ENCODE data around the gene LSM2. TPM values are rescaled to one million over a fixed set of nuclear protein-coding genes. Genes with fewer than 3 reads are reported as not detected.

The LSM2 gene
- total RNA-seq, 3 donors from 2014 or later = 21.7 to 35.5 (median 33.8) TPM

DNA sequence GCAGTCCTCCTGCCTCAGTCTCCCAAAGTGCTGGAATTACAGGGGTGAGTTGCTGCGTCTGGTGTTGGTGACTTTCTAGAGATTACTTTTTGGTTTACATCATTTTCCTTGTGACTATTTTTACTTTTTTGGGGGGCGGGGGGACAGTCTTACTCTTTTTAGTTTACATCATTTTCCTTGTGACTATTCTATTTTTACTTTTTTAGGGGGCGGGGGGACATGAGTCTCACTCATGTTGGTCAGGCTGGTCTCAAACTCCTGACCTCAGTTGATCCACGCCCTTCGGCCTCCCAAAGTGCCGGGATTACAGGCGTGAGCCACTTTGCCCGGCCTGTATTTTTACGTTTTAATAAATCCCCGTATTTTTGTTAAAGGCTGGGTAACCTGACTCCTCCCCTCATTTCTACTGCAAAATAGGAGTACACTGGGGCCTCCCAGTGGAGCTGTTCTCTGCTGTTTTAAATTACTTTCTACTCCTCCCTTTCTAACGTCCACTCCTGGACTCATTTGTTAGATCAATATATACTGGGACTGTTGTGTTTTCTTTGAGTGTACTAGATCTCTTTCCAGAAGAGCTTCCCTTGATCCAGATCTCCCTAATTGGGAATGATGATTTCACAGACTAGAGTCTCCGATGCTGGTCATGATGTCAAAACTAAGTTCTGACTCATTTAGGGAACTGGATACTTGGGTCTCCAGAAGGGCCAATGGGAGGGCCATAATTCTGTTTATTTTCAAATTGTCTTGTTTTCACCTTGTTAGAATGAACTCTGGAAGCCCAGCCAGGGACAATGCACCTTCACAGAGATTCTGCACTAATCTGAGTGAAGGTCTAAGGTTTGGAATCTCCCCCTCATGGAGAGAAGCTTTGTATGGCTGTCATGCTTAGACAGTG, 30.0 kb upstream of the LSM2 start:
- Histone ChIP-seq H3K4me3 (no peak overlapping the region), H3K4me1 (ENCODE audit: low read depth) (peaks cover 43% of the 10 kb centered on the region), H3K36me3 (ENCODE audit: low read depth) (no peaks in the 10 kb centered on the region), H3K9me3 (no peaks in the 10 kb centered on the region)
- intact Hi-C loops (cut with DNase I, micrococcal nuclease) = no loop called here
- DNase-seq (peak in 1 of 3 donors; percentile 18), ATAC-seq (no peak)
- TF ChIP-seq, protein P1, sequence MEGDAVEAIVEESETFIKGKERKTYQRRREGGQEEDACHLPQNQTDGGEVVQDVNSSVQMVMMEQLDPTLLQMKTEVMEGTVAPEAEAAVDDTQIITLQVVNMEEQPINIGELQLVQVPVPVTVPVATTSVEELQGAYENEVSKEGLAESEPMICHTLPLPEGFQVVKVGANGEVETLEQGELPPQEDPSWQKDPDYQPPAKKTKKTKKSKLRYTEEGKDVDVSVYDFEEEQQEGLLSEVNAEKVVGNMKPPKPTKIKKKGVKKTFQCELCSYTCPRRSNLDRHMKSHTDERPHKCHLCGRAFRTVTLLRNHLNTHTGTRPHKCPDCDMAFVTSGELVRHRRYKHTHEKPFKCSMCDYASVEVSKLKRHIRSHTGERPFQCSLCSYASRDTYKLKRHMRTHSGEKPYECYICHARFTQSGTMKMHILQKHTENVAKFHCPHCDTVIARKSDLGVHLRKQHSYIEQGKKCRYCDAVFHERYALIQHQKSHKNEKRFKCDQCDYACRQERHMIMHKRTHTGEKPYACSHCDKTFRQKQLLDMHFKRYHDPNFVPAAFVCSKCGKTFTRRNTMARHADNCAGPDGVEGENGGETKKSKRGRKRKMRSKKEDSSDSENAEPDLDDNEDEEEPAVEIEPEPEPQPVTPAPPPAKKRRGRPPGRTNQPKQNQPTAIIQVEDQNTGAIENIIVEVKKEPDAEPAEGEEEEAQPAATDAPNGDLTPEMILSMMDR (IDR thresholded peaks at IDR 0.05) = no peak

DNA sequence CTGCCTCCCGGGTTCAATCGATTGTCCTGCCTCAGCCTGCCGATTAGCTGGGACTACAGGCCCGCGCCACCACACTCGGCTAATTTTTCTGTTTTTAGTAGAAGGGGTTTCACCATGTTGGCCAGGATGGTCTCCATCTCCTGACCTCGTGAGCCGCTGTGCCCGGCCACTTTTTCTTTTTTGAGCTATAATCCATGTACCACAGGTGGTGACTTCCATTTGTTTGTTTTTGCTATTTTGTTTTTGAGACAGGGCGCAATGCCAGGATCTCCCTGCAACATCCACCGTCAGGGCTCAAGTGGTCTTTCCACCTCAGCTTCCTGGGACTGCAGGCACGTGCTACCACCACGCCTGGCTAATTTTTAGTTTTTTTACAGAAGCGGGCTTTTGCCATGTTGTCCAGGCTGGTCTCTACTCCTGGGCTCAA, 29.3 kb upstream of the LSM2 start:
- Histone ChIP-seq H3K36me3 (ENCODE audit: low read depth) (no peaks in the 10 kb centered on the region), H3K9me3 (no peaks in the 10 kb centered on the region), H3K4me1 (ENCODE audit: low read depth) (peaks cover 50% of the 10 kb centered on the region), H3K4me3 (no peak overlapping the region)
- peak in 1 of 3 donors; percentile 28 for DNase-seq
- ATAC-seq = no peak
- TF ChIP-seq, protein P1 (IDR thresholded peaks at IDR 0.05) = no peak
- intact Hi-C loops (cut with DNase I, micrococcal nuclease) = no loop called here

DNA sequence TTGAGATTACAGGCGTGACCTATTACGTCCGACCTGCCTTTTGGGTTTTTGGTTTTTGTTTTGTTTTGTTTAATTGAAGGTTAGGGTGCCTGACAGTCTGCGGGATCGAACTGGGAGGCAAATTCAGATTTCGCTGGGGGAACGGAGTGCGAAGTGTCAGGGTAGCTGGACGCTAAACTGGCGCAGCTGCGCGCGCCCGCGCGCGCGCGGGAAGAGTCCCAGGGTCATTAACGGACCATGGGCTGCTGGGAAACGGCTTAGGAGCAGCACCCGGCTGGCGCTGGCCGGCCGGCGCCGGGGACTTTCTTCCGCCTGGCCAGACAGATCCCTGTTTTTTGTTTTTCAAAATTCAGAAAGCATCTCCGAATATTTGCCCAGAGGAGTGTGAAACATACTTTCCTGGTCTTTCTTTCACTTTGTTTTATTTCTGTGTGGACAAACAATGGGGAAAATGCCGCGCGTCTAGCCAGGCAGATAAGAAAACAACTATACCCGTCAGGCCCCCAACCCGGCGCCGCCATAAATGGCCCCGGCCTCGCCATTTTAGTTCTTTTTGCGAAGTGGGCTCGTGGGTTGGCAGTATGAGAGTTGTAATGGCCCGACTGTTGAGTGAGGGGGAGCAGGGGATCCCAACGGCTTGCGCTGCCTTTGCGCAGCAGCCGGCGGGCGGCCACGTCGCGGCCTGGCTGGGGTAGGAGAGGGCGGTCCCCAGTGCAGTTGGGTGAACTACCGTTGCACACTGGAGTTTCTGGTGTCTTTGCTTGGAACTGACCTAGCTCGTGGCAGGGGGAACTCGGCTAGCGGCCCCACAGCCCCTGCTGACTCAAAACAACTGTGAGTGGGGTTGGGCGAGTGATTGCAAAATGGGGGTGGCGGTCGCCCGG, 27.8 kb upstream of the LSM2 start:
- Histone ChIP-seq H3K9me3 (no peaks in the 10 kb centered on the region), H3K4me1 (ENCODE audit: low read depth) (peaks cover 54% of the 10 kb centered on the region), H3K36me3 (ENCODE audit: low read depth) (no peaks in the 10 kb centered on the region), H3K4me3 (peak overlapping the region; percentile 90)
- TF ChIP-seq, protein P1 (IDR thresholded peaks at IDR 0.05) = no peak
- ATAC-seq (peak; percentile 84), DNase-seq (peak; percentile 92 to 93 (median 93))
- intact Hi-C loops (cut with DNase I, micrococcal nuclease) = loop anchor here in 1 of 2 donors (5.0 kb wide), 1 partner anchor 102 kb away; no protein-coding TSS in a partner anchor

DNA sequence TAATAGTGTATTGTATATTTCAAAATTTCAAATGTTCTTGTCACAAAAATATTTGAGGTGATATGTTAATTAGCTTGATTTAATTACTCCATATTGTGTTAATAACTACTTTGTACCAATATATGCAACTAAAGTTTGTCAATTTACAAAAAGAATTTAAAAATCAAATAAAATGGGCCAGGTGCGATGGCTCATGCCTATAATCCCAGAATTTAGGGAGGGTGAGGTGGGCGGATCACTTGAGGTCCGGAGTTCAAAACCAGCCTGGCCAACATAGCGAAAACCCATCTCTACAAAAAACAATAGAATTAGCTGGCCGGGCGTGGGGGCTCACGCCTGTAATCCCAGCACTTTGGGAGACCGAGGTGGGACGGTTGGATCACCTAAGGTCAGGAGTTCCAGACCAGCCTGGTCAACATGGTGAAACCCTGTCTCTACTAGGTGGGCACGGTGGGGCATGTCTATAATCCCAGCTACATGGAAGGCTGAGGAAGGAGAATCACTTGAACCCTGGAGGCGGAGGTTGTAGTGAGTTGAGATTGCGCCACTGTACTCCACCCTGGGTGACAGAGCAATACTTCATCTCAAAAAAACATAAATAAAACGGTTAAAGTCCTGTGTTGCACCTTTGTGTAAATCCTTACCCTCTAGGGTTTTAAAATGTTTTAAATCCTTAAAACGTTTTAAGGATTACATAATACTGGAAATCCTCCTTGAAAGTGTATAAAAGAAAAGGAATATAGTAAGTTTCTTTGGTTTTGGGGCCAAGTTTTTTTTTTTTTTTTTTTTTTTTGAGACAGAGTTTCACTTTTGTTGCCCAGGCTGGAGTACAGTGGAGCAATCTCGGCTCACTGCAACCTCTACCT, 24.8 kb upstream of the LSM2 start:
- Histone ChIP-seq H3K36me3 (ENCODE audit: low read depth) (peaks cover 4% of the 10 kb centered on the region), H3K4me1 (ENCODE audit: low read depth) (peaks cover 40% of the 10 kb centered on the region), H3K9me3 (no peaks in the 10 kb centered on the region), H3K4me3 (no peak overlapping the region)
- intact Hi-C loops (cut with DNase I, micrococcal nuclease) = loop anchor here in 1 of 2 donors (5.0 kb wide), 1 partner anchor 99 kb away; no protein-coding TSS in a partner anchor
- DNase-seq (no peak), ATAC-seq (no peak)
- TF ChIP-seq, protein P1 (IDR thresholded peaks at IDR 0.05) = no peak

All from mucosa of descending colon (tissue), 3 donors.